Dendritic cell treated with granulocyte-macrophage colony-stimulating factor and Interleukin-4, amounts not matched to agents 40 ng/mL and 50 ng/mL, for 4 days (primary cell): ENCODE data around the gene ROR1.

ENCODE experiments used
- H3K27ac Mint-ChIP-seq: one replicate; pipeline ENCODE4 v1.8.0; 2022; ENCODE audit warnings: mild to moderate bottlenecking, mixed read lengths
- H3K27me3 Mint-ChIP-seq: one replicate; pipeline ENCODE4 v1.8.0; 2022; ENCODE audit warnings: mild to moderate bottlenecking, mixed read lengths
- H3K36me3 Mint-ChIP-seq: one replicate; pipeline ENCODE4 v1.8.0; 2022; ENCODE audit warnings: low read depth, mixed read lengths
- H3K4me1 Mint-ChIP-seq: one replicate; pipeline ENCODE4 v1.8.0; 2022; ENCODE audit warnings: low read depth, mixed read lengths
- H3K4me3 Mint-ChIP-seq: one replicate; pipeline ENCODE4 v1.8.0; 2022; ENCODE audit warnings: mild to moderate bottlenecking, moderate library complexity, mixed read lengths
- H3K9me3 Mint-ChIP-seq: one replicate; pipeline ENCODE4 v1.8.0; 2022; ENCODE audit warnings: mixed read lengths
- intact Hi-C: fragments of 100-400 bp; cut with micrococcal nuclease; formaldehyde crosslinking; loops from one replicate; pipeline ENCODE4 v1.15.0; 2022

The ROR1 gene

DNA sequence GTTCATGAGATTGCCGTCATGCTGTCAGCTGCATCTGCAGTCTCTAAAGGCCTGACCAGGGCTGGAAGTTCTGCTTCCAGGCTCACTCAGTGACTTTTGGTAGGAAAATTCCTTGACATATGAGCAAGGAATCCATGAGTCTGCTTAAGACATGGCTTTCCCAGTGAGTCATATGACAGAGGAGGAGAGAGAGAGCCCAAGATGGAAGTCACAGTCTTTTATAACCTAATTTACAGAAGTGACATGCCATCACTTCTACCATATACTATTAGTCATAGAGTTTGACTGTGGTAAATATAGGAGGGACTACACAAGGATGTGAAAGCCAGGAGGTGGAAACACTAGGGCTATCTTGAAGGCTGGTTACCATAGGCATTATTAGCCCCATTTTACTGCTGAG is 115.2 kb downstream of the ROR1 start:
- no peaks in the 10 kb centered on the region for H3K36me3 Mint-ChIP-seq
- intact Hi-C loops, result no loop called here
- H3K27ac Mint-ChIP-seq, result no peak overlapping the region
- H3K4me3 Mint-ChIP-seq, result no peak overlapping the region
- no peaks in the 10 kb centered on the region for H3K27me3 Mint-ChIP-seq
- H3K9me3 Mint-ChIP-seq, result no peaks in the 10 kb centered on the region
- no peaks in the 10 kb centered on the region for H3K4me1 Mint-ChIP-seq

DNA sequence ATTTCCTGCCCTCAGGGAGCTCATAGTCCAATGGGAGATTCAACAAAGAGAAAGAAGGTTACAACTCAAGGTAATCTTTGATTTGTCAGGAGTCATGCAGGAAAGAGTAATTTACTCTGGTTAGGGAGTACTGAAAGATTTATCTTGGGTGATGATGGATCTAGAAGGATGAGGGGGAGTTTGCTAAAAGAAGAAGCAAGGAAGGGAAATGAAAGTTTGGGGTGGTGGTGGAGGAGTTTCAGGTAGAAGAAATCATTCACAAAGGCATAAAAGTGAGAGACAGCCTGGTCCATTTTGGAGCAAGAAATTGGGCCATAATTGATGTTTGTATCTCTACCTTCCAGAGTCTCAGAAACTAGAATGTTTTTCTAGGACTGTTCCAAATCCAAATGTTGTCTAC is 116.7 kb downstream of the ROR1 start:
- Mint-ChIP-seq H3K27ac (no peak overlapping the region), H3K4me1 (no peaks in the 10 kb centered on the region), H3K9me3 (no peaks in the 10 kb centered on the region)

DNA sequence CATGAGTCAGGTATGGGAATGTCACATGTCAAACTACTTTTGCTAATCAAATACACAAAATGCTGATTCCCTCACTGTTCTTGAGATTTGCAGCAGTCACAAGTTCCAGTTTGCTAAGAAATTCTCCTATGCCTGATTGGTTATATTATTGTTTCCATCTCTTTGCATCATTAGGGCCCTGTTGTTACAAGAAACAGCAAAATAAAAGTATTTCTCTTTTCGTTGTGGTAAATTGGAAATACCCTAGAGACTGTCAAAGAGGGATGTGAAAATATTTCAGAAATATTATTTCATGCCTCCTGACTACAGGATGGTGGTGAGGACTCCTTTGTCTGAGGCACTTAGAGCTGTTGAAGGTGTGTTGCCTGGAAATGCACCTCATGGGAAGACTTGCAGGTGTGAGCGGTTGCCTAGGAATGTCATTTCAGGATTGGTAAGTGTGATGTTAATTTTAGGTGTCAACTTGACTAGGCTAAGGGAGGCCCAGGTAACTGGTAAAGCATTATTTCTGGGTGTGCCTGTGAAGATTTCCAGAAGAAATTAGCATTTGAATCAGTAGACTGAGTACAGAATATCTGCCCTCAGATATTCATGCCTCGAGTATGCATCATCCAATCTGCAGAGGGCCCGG is 117.4 kb downstream of the ROR1 start:
- H3K27me3 Mint-ChIP-seq, result no peaks in the 10 kb centered on the region
- intact Hi-C loops, result no loop called here
- H3K4me1 Mint-ChIP-seq, result no peaks in the 10 kb centered on the region

More for the DNA sequence above, 116.7 kb downstream of the ROR1 start:
- intact Hi-C loops, result no loop called here
- Mint-ChIP-seq H3K4me3 (no peak overlapping the region), H3K27me3 (no peaks in the 10 kb centered on the region), H3K36me3 (no peaks in the 10 kb centered on the region)

DNA sequence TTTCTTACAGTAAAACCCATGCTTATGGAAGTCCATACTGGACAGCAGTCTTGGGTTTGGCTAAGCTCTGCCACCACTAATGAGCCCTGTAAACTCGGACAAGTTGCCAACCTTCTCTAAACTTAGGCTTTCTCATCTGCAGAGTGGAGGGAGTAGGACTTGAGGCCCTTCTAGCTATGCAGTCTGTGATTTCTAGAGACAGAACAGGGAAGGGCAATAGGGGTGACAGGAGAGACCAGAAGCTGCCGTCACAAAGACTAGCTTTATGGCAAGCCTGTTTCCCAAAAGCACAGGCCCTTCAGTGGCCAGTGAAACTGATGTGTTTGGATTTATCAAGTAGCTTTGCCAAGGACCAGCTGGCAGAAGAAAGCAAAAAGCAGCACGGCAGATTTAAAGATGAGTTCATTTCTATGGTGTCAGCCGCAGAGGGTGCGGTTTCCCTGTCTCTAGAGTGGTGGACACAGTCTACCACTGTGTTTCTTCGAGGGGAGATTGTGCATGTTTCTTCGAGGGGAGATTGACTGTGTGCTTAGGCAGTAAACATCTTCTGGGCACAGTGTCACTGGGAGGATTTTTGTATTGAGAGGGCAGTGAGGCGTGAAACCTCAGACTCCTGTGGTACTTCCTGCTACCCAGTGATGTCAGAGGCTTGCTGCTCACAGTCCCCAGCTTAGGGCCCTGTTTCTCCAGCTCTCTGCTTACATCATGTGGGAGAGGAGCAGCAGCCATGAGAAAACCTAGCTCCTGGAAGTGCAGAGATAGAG is 119.0 kb downstream of the ROR1 start:
- Mint-ChIP-seq H3K36me3 (no peaks in the 10 kb centered on the region), H3K4me1 (no peaks in the 10 kb centered on the region), H3K9me3 (no peaks in the 10 kb centered on the region), H3K4me3 (no peak overlapping the region), H3K27me3 (no peaks in the 10 kb centered on the region), H3K27ac (no peak overlapping the region)
- intact Hi-C loops, result no loop called here

More for the DNA sequence above, 117.4 kb downstream of the ROR1 start:
- Mint-ChIP-seq H3K4me3 (no peak overlapping the region), H3K27ac (no peak overlapping the region), H3K36me3 (no peaks in the 10 kb centered on the region), H3K9me3 (no peaks in the 10 kb centered on the region)

DNA sequence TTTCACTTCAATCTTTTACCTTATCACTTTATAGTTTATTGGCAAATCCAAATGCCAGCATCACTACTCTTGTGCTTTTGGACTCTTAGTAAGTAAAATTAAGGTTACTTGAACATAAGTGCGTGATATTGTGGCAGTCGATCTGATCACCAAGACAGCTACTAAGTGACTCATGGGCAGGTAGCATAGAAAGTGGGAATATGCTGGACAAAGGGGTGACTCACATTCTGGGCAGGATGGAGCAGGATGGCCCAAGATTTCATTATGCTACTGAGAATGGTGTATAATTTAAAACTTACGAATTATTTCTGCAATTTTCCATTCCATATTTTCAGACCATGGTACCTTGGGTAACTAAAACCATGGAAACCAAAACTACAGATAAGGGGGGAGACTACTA is 120.2 kb downstream of the ROR1 start:
- H3K27ac Mint-ChIP-seq, result no peak overlapping the region
- no peaks in the 10 kb centered on the region for H3K9me3 Mint-ChIP-seq
- intact Hi-C loops, result no loop called here
- H3K36me3 Mint-ChIP-seq, result no peaks in the 10 kb centered on the region
- no peak overlapping the region for H3K4me3 Mint-ChIP-seq
- no peaks in the 10 kb centered on the region for H3K27me3 Mint-ChIP-seq
- H3K4me1 Mint-ChIP-seq, result no peaks in the 10 kb centered on the region

DNA sequence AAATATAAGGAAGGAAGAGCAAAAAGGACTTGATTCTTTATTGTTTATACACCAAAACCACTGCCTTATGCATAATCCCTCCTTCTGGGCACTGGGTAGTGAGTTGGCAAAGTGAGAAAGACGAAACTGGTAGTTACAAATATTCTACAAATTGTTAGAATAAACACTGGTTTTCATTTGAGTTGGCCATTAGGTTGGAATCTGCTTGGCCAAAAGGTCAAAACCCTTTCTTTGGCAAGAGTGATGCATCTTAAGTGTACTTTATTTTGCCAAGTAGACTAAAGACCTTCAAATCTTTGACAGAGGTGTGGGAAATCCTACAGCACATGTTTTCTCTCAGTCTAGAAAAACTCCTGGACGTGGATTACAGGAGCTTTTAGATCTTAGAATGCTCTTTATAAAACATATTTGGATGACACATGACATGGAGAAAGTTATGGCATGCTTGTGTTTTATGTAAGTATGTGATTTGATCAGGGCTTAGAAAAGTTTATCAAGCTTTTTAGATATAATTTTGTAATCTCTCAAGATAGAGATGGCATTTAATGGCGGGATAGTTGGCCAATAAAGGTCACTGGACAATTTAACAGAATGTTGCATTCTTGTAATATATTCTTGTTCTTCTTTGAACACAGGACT is 120.9 kb downstream of the ROR1 start:
- Mint-ChIP-seq H3K27ac (no peak overlapping the region), H3K4me1 (no peaks in the 10 kb centered on the region), H3K27me3 (no peaks in the 10 kb centered on the region), H3K4me3 (no peak overlapping the region), H3K9me3 (no peaks in the 10 kb centered on the region), H3K36me3 (no peaks in the 10 kb centered on the region)
- intact Hi-C loops, result no loop called here

DNA sequence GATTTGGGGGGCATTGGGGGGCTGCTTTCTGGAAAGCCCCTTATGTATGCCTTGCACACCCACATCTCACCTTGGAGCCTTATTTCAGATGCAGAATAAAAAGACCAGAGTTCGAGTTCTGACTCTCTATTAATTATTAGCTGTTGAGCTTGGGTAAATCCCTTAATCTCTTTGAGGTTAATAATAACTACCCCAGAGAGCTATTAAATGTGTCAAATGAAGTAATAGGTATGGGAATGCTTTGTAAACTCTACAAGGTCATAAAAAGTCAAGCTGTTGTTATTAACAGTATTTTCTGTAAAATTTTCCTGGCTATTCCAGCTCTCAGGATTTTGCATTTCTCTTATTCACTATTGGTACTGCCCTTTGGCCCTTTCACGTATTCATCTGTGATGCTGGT is 122.9 kb downstream of the ROR1 start:
- intact Hi-C loops, result no loop called here
- H3K36me3 Mint-ChIP-seq, result no peaks in the 10 kb centered on the region
- no peaks in the 10 kb centered on the region for H3K9me3 Mint-ChIP-seq
- H3K4me1 Mint-ChIP-seq, result no peaks in the 10 kb centered on the region
- H3K4me3 Mint-ChIP-seq, result no peak overlapping the region
- H3K27ac Mint-ChIP-seq, result no peak overlapping the region
- H3K27me3 Mint-ChIP-seq, result no peaks in the 10 kb centered on the region

DNA sequence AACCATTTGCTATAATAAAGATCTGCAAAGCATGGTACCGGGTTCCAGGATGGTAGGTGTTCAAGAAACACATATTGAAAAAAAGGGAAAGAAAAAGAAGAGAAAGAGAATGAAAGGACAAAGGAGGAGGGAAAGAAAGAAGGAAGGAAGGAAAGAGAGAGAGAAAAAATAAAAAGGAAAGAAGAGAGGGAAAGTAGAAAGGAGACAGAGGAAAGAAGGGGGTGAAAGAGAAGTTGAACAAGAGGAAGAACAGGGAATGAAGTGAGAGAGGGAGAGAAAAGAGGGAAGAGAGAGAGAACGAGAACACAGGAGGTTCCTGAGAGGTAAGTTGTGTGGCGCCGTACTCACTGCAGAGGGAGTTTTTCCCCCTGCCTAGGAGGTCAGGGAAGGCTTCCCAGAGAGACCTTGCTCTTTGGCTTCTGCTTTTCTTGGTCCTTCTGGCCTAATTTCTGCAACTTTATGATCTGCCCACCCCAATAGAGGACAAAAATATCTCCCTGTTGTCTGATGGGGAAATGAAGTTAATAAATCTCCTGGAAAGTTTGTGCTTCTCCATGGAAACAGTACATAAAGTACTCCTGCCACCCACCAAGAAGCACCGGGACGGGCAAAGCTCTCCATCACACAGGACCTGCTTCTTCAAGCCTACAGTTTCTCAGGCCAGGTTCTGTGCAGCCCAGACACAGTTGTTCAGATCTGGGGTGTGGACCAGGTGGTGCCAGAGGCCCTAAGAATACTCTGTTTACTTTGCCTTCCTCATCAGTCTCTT is 124.8 kb downstream of the ROR1 start:
- intact Hi-C loops, result no loop called here
- Mint-ChIP-seq H3K4me3 (no peak overlapping the region), H3K27ac (no peak overlapping the region), H3K27me3 (no peaks in the 10 kb centered on the region), H3K9me3 (no peaks in the 10 kb centered on the region), H3K4me1 (no peaks in the 10 kb centered on the region), H3K36me3 (no peaks in the 10 kb centered on the region)

DNA sequence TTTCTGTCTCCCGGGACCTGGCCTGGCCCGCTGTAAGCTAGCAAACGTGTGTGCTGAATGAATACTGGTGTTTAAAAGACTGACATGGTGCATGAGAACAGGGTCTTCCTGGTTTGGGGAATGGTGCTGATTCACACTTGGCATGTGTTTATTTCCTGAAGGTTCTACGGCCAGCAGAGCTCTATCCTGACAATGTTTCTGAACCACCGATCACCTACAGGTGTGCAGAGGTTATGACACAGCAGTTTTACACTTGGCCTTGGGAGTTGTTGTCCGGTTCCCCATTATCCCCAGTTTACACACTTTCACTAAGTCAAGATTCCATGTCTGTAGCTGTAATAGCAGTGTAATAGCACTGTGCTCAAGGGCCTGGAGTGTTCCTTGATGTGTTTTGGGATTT is 127.3 kb downstream of the ROR1 start:
- no peaks in the 10 kb centered on the region for H3K27me3 Mint-ChIP-seq
- H3K27ac Mint-ChIP-seq, result no peak overlapping the region
- no peaks in the 10 kb centered on the region for H3K9me3 Mint-ChIP-seq
- H3K4me1 Mint-ChIP-seq, result peaks cover 5% of the 10 kb centered on the region
- H3K4me3 Mint-ChIP-seq, result no peak overlapping the region
- H3K36me3 Mint-ChIP-seq, result no peaks in the 10 kb centered on the region
- intact Hi-C loops, result no loop called here

DNA sequence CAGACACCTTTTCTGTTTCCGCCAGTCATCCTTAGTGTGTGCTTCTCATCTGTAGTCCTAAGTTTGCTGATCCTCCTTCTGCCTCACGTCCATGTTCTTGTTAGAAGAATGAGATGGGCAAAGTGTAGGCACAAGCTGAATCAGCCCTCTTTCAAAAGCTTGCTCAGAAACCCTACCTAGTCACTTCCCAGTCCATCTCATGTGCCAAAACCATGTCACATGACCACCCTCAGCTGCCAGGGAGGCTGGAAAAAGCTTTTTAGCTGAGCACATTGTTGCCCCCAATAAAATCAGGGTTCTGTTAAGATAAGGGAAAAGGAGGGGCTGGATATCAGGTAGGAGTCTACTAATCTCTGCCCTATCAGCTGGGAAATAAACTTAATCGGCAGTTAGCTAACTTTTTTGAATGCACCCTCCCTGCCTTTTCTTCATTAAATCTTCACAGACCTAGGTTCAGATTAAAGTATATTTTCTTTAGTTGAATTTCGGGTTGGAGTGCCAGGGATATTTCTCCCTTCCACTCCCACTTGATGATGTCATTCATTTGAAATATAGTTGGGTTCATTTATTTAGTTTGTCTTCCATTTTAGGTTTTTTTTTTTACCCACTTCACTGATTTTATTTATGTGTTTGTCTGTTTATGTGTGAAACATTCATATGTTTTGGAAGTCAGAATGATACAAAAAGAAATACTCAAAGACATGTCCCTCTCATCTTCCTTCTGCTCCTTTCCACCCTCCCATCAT is 129.2 kb downstream of the ROR1 start:
- Mint-ChIP-seq H3K9me3 (no peaks in the 10 kb centered on the region), H3K27me3 (no peaks in the 10 kb centered on the region), H3K4me3 (no peak overlapping the region), H3K4me1 (peaks cover 5% of the 10 kb centered on the region), H3K36me3 (no peaks in the 10 kb centered on the region), H3K27ac (no peak overlapping the region)
- intact Hi-C loops, result no loop called here

DNA sequence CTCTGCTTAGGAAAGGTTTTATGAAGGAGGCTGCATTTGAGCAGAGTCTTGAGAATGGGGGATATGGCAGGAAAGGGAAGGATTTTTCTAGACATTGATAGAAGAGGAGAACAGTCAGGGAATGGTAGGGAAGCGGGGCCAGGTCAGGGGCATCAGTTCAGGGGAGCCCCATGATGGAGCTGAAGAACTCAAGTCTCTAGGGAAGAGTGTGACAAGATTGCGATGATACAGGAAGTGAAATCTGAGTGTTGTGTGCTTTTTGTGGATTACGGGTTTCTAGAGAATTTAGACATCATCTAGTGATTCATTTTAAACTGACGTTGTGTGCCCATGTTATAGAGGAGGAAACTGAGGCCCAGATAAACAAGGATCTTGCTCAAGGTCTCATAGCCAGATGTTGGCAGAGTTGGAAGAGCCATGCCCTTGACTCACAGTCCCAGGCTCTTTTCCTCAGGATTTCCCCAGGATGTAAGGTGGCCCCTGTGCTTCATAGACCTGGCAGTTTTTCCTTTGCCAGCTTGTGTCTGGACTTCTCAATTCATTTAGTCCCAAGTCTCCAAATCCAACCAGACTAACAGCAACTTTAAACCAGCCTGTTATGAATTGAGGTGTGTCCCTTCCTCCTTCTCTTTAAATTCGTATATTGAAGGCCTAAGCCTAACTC is 130.3 kb downstream of the ROR1 start:
- Mint-ChIP-seq H3K9me3 (no peaks in the 10 kb centered on the region), H3K4me3 (no peak overlapping the region), H3K4me1 (peaks cover 5% of the 10 kb centered on the region), H3K27ac (no peak overlapping the region), H3K27me3 (no peaks in the 10 kb centered on the region), H3K36me3 (no peaks in the 10 kb centered on the region)
- intact Hi-C loops, result no loop called here

DNA sequence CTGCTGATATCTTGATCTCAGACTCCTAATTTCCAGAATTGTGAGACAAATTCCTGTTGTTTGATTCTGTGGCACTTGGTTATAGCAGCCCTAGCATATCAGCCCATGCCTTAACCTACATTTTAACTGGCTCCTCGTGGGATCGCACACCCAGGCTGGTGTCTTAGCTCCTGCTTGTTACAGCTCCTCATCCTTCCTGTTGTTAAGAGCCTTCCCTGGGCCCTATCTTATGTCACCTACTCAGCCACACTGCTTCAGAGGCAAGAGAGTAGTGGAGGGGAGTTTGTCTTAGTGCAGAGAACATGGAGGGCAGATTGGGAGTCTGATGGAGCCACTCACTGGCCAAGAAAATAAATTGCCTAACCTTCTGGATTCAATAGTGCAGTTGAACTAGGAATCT is 131.0 kb downstream of the ROR1 start:
- Mint-ChIP-seq H3K27me3 (no peaks in the 10 kb centered on the region), H3K27ac (no peak overlapping the region), H3K9me3 (no peaks in the 10 kb centered on the region), H3K36me3 (no peaks in the 10 kb centered on the region), H3K4me1 (peaks cover 5% of the 10 kb centered on the region), H3K4me3 (no peak overlapping the region)
- intact Hi-C loops, result no loop called here

DNA sequence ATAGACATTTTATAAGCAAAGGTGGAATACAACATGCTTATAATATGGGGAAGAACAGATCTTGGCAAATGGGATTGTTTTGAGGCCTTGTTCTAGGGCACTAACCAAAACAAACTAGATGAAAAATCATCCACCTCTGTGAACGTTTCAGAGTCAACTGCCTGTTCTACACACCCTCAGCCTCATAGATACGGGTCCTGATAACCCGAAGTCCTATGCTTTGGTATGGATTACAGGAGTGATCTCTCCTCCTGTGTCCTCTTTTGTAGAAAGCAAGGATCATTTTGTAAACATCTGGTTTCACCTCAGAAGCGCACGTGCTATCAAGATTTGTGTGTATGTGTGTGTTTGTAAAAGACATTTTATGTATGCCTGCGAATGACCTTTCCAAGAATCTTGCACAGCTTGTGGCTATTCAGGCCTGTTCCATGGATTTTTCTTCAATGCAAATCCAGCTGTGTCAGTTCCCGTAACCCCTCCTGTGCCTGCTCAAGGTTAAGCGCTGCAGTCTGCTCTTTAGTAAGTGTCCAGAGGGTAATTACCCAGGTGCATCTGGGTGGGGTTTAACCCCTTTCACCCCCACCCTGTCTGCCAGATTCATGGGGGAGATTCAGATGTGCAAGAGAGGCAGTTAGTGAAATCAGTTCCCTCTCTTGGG is 132.4 kb downstream of the ROR1 start:
- no peaks in the 10 kb centered on the region for H3K27me3 Mint-ChIP-seq
- H3K36me3 Mint-ChIP-seq, result no peaks in the 10 kb centered on the region
- intact Hi-C loops, result no loop called here
- no peaks in the 10 kb centered on the region for H3K9me3 Mint-ChIP-seq
- H3K4me1 Mint-ChIP-seq, result peaks cover 5% of the 10 kb centered on the region
- no peak overlapping the region for H3K4me3 Mint-ChIP-seq
- H3K27ac Mint-ChIP-seq, result no peak overlapping the region
